HepG2 (cell line): ENCODE results near the gene WDR27. TPM values are rescaled to one million over a fixed set of nuclear protein-coding genes. Genes with fewer than 3 reads are reported as not detected.
A peak's percentile ranks its signal among the peaks of the same experiment; 100 is the strongest.

ENCODE experiments used
- ATAC-seq: fragments of 200-7000 bp; cut with Tn5 transposase; 3 replicates; pipeline ENCODE4 v1.9.1; 2020; ENCODE audit warnings: mild to moderate bottlenecking, moderate library complexity
- BruUV-seq: library from RNA; stranded (reverse); fragments of 400-500 nt; replicated peaks from 2 replicates; lab custom pipeline; 2021; lab: Mats Ljungman, UMichigan
- CTCF ChIA-PET: fragments of 300-600 bp; formaldehyde crosslinking; extraction: SDS; loops from one replicate; lab custom pipeline; 2021; ENCODE audit warnings: low total read pairs, inconsistent platforms, low intra/inter-chr PET ratio; lab: Yijun Ruan, JAX
- POLR2A ChIA-PET: fragments of 350-600 bp; sonication (Branson Sonifier 250); formaldehyde crosslinking; loops from one replicate; lab custom pipeline; 2020; ENCODE audit warnings: antibody characterized with exemption, inconsistent platforms; lab: Yijun Ruan, JAX
- DNase-seq: peaks from one replicate; pipeline ENCODE4 v3.0.0-alpha.2; 2015; ENCODE audit warnings: low spot score
- FAIRE-seq: peaks from 3 replicates; lab custom pipeline; 2011; peaks lifted over from hg19 to GRCh38; lab: Jason Lieb, UNC
- H2AFZ ChIP-seq: one replicate; pipeline ENCODE4 v1.6.1; 2011; ENCODE audit warnings: low read length, inconsistent platforms
- H3K27ac ChIP-seq: fragments of 300-600 bp; 3 replicates; pipeline ENCODE4 v1.8.0; 2011; ENCODE audit warnings: mixed run types, mild to moderate bottlenecking, mixed read lengths, low read length, inconsistent platforms; ENCODE audit not compliant: insufficient read depth; ENCODE audit errors: extremely low read length
- H3K27me3 ChIP-seq, 2 experiments: fragments of 200-600 bp in 1 of 2; 2 replicates in 1 of 2; 3 replicates in 1 of 2; pipeline versions ENCODE4 v1.6.0 to v1.8.0; 2011; ENCODE audit warnings: low read length in 2 of 2, mild to moderate bottlenecking in 2 of 2, moderate library complexity in 2 of 2, inconsistent platforms in 1 of 2; ENCODE audit not compliant: insufficient read depth in 2 of 2, control insufficient read depth in 1 of 2
- H3K36me3 ChIP-seq, 2 experiments: fragments of 200-600 bp in 1 of 2; replicated peaks in 1 of 2; 2 replicates in 1 of 2; 3 replicates in 1 of 2; pipeline versions ENCODE4 v1.5.1 to v1.8.0; 2011; ENCODE audit warnings: low read length in 2 of 2, inconsistent platforms in 1 of 2; ENCODE audit not compliant: insufficient read depth in 2 of 2, control insufficient read depth in 1 of 2
- H3K4me1 ChIP-seq: 2 replicates; pipeline ENCODE4 v1.5.1; 2012; ENCODE audit warnings: low read length, inconsistent platforms; ENCODE audit not compliant: insufficient read depth
- H3K4me2 ChIP-seq: 2 replicates; pipeline ENCODE4 v1.6.0; 2011; ENCODE audit warnings: low read depth, low read length, inconsistent platforms
- H3K4me3 ChIP-seq, 3 experiments: fragments of 200-600 bp in 1 of 3; sonication (generic), shearing (Covaris generic) in 1 of 3; replicated peaks in 1 of 3; 2 replicates each; pipeline ENCODE4 v1.5.1; 2011 to 2016; ENCODE audit warnings: low read length in 3 of 3, inconsistent platforms in 2 of 3, low read depth in 2 of 3, mild to moderate bottlenecking in 2 of 3, control low read depth in 1 of 3, mixed read lengths in 1 of 3; ENCODE audit not compliant: insufficient read depth in 1 of 3
- H3K79me2 ChIP-seq: one replicate; pipeline ENCODE4 v1.6.1; 2011; ENCODE audit warnings: low read length, inconsistent platforms; ENCODE audit not compliant: insufficient read depth
- H3K9ac ChIP-seq: 2 replicates; pipeline ENCODE4 v1.6.0; 2011; ENCODE audit warnings: mild to moderate bottlenecking, low read depth, low read length, inconsistent platforms; ENCODE audit not compliant: insufficient read depth
- H3K9me3 ChIP-seq: 2 replicates; pipeline ENCODE4 v1.5.1; 2012; ENCODE audit warnings: mild to moderate bottlenecking, low read length
- H4K20me1 ChIP-seq: 2 replicates; pipeline ENCODE4 v1.6.0; 2011; ENCODE audit warnings: inconsistent platforms, mild to moderate bottlenecking, low read length, moderate library complexity; ENCODE audit not compliant: insufficient read depth
- ATF1 ChIP-seq: IDR thresholded peaks from 2 replicates; pipeline ENCODE4 v1.6.1; 2016; ENCODE audit warnings: mild to moderate bottlenecking, control low read depth
- HNF4G ChIP-seq, 2 experiments: sonication (generic) in 1 of 2; formaldehyde crosslinking in 1 of 2; IDR thresholded peaks; 2 replicates each; pipeline versions ENCODE4 v1.4.0 to v1.6.1; 2011 to 2020; ENCODE audit warnings: borderline replicate concordance in 2 of 2, low read depth in 2 of 2, mild to moderate bottlenecking in 2 of 2, low read length in 1 of 2, missing genetic modification reagents in 1 of 2, moderate library complexity in 1 of 2
- HNRNPLL ChIP-seq: fragments of 200-400 bp; formaldehyde crosslinking; IDR thresholded peaks from 2 replicates; pipeline ENCODE4 v1.6.1; 2017; ENCODE audit warnings: mild to moderate bottlenecking, low read depth, low read length; ENCODE audit not compliant: poor library complexity, severe bottlenecking
- HNRNPUL1 ChIP-seq: fragments of 200-400 bp; formaldehyde crosslinking; IDR thresholded peaks from 2 replicates; pipeline ENCODE4 v1.6.1; 2017; ENCODE audit warnings: low read depth, mild to moderate bottlenecking, low read length, moderate library complexity
- JDP2 ChIP-seq: sonication (generic); formaldehyde crosslinking; IDR thresholded peaks from 2 replicates; pipeline ENCODE4 v1.8.1; 2022; ENCODE audit warnings: missing genetic modification reagents, borderline replicate concordance
- KAT8 ChIP-seq: IDR thresholded peaks from 2 replicates; pipeline ENCODE4 v1.6.1; 2016; ENCODE audit warnings: missing genetic modification reagents, missing compliant biosample characterization
- NFE2 ChIP-seq: sonication (generic); formaldehyde crosslinking; IDR thresholded peaks from 2 replicates; pipeline ENCODE4 v1.4.0; 2020; ENCODE audit warnings: missing genetic modification reagents
- NFIB ChIP-seq: sonication (generic); formaldehyde crosslinking; IDR thresholded peaks from 2 replicates; pipeline ENCODE4 v1.9.0; 2021; ENCODE audit warnings: missing genetic modification reagents, mild to moderate bottlenecking, borderline replicate concordance
- PHF8 ChIP-seq: sonication (generic); formaldehyde crosslinking; IDR thresholded peaks from 2 replicates; pipeline ENCODE4 v1.5.0; 2020; ENCODE audit warnings: missing genetic modification reagents
- ZNF430 ChIP-seq: sonication (generic); formaldehyde crosslinking; IDR thresholded peaks from 2 replicates; pipeline ENCODE4 v1.9.0; 2021; ENCODE audit warnings: mild to moderate bottlenecking, missing genetic modification reagents
- ZNF615 ChIP-seq: sonication (generic); formaldehyde crosslinking; IDR thresholded peaks from 2 replicates; pipeline ENCODE4 v1.5.0; 2020; ENCODE audit warnings: mild to moderate bottlenecking, missing genetic modification reagents, borderline replicate concordance
- ZNF724P ChIP-seq: sonication (generic); formaldehyde crosslinking; IDR thresholded peaks from 2 replicates; pipeline ENCODE4 v1.8.0; 2022; ENCODE audit warnings: missing genetic modification reagents, borderline replicate concordance
- ZNF879 ChIP-seq: sonication (generic); formaldehyde crosslinking; IDR thresholded peaks from 2 replicates; pipeline ENCODE4 v1.8.1; 2023; ENCODE audit warnings: missing genetic modification reagents
- WGBS: methylation state at CpG from one replicate; pipeline ENCODE4 v1.1.6; 2017; ENCODE audit warnings: low lambda C conversion rate; 5-methylcytosine and 5-hydroxymethylcytosine counted together
- in situ Hi-C: cut with HindIII; loops from 2 replicates; pipeline ENCODE4 v1.10.0; 2017; ENCODE audit warnings: low pct_unique_long_range_greater_than_20kb; ENCODE audit not compliant: extremely low pct_ligation_motif_present
- intact Hi-C: fragments of 100-400 bp; cut with micrococcal nuclease; formaldehyde crosslinking; loops from one replicate; pipeline ENCODE4 v1.10.0; 2022; ENCODE audit not compliant: unreplicated experiment
- polyA plus RNA-seq, 8 experiments: library from polyadenylated mRNA; depleted of rRNA in 3 of 8; stranded (reverse) in 7 of 8; unstranded in 1 of 8; fragments of >200 nt; fragmentation: Illumina TruSeq in 4 of 8; extraction: Trizol in 4 of 8; gene quantifications; 2 replicates each; pipeline versions ENCODE4 v1.2.1 to v1.2.3, GENCODE V29; 2011 to 2016; ENCODE audit warnings: low read depth in 4 of 8, missing spikeins in 1 of 8, mixed read lengths in 1 of 8; ENCODE audit not compliant: insufficient read depth in 1 of 8
- total RNA-seq, 5 experiments: library from RNA; depleted of rRNA; stranded (reverse); fragments of >200 nt; fragmentation: Illumina TruSeq; extraction: Trizol; gene quantifications; 2 replicates each; pipeline ENCODE4 v1.2.3, GENCODE V29; 2016; ENCODE audit warnings: low read depth in 1 of 5
- TF ChIP-seq, protein P1 (sequence below): IDR thresholded peaks from 2 replicates; pipeline ENCODE4 v1.6.1; 2016
- TF ChIP-seq, protein P2 (sequence below): sonication (generic); formaldehyde crosslinking; IDR thresholded peaks from 2 replicates; pipeline ENCODE4 v1.5.1; 2020; ENCODE audit warnings: mild to moderate bottlenecking, missing genetic modification reagents, moderate library complexity

The WDR27 gene
- total and polyA plus RNA-seq, 2 of the 13 experiments (the other 11 are each of a cell fraction or from before 2014, with no cell fraction given): 34.1 to 80.3 TPM

DNA sequence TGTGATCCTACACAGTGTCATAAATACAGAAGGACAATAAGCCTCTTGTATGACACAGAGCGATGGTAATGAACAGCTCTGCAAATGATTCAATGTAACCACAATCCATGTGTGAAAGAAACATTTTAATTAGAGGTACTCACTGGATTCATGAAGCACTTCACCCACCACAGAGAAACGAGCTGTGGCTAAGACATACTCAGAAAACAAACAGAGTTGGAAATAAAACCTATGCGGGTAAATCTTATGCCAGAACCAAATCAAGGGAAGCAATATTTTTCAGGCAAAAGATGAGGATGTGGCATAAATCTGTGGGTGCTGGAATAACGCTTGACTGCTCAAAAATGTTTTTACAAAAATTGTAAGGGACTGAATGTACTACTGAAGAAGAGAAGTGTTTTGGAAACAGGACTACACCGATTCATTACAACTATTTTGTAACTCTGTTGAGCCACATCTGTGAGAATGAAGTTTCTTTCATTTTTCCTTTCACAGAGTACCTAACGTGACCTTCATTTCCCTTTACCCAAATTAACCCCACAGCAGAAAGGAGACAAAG is 112.1 kb downstream of the WDR27 start (continued):
- no peak for TF ChIP-seq HNF4G (IDR thresholded peaks at IDR 0.05; ENCODE audit: borderline replicate concordance, low read depth, low read length)
- no peak for TF ChIP-seq HNF4G (CRISPR knock-in tag; IDR thresholded peaks at IDR 0.05; ENCODE audit: borderline replicate concordance, low read depth)
- TF ChIP-seq, all 625 proteins: peak for 0

DNA sequence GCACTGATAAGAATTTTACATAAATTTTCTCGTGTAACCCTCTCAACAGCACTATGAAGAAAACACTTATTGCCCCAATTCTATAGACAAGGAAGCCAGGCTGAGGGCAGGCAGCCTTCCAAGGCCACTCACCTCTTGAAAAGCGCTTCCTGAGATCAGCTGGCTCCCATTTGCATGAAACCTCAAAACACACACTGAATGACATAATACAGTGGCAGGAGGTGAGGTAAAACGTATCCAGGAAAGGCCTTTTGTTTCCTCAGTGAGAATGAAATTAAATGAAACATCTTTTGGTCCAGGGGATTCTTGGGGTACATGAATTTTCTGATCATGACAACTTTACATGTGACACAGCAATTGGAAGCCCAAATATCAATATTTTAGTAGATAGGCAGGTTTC is 112.5 kb downstream of the WDR27 start:
- H3K4me2 ChIP-seq: no peak overlapping the region
- in situ Hi-C loops: no loop called here
- intact Hi-C loops: no loop called here
- FAIRE-seq (peak; percentile 12), DNase-seq (no peak), ATAC-seq (no peak)
- no peak overlapping the region for H3K9ac ChIP-seq
- peaks cover 0 to 1% of the 10 kb centered on the region in 2 experiments; a peak in 2 of 5 replicates for H3K36me3 ChIP-seq
- TF ChIP-seq JDP2 (CRISPR knock-in tag) (no peak), ZNF724P (CRISPR knock-in tag) (no peak), ZNF430 (CRISPR knock-in tag) (no peak), NFE2 (CRISPR knock-in tag) (no peak), PHF8 (CRISPR knock-in tag) (no peak), NFIB (CRISPR knock-in tag) (no peak), ZNF879 (CRISPR knock-in tag) (no peak), HNRNPUL1 (no peak), ATF1 (CRISPR knock-in tag) (no peak), KAT8 (no peak), ZNF615 (CRISPR knock-in tag) (no peak), HNRNPLL (no peak)
- TF ChIP-seq, protein P1, sequence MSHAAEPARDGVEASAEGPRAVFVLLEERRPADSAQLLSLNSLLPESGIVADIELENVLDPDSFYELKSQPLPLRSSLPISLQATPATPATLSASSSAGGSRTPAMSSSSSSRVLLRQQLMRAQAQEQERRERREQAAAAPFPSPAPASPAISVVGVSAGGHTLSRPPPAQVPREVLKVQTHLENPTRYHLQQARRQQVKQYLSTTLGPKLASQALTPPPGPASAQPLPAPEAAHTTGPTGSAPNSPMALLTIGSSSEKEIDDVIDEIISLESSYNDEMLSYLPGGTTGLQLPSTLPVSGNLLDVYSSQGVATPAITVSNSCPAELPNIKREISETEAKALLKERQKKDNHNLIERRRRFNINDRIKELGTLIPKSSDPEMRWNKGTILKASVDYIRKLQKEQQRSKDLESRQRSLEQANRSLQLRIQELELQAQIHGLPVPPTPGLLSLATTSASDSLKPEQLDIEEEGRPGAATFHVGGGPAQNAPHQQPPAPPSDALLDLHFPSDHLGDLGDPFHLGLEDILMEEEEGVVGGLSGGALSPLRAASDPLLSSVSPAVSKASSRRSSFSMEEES (CRISPR knock-in tag): no peak
- TF ChIP-seq, protein P2, sequence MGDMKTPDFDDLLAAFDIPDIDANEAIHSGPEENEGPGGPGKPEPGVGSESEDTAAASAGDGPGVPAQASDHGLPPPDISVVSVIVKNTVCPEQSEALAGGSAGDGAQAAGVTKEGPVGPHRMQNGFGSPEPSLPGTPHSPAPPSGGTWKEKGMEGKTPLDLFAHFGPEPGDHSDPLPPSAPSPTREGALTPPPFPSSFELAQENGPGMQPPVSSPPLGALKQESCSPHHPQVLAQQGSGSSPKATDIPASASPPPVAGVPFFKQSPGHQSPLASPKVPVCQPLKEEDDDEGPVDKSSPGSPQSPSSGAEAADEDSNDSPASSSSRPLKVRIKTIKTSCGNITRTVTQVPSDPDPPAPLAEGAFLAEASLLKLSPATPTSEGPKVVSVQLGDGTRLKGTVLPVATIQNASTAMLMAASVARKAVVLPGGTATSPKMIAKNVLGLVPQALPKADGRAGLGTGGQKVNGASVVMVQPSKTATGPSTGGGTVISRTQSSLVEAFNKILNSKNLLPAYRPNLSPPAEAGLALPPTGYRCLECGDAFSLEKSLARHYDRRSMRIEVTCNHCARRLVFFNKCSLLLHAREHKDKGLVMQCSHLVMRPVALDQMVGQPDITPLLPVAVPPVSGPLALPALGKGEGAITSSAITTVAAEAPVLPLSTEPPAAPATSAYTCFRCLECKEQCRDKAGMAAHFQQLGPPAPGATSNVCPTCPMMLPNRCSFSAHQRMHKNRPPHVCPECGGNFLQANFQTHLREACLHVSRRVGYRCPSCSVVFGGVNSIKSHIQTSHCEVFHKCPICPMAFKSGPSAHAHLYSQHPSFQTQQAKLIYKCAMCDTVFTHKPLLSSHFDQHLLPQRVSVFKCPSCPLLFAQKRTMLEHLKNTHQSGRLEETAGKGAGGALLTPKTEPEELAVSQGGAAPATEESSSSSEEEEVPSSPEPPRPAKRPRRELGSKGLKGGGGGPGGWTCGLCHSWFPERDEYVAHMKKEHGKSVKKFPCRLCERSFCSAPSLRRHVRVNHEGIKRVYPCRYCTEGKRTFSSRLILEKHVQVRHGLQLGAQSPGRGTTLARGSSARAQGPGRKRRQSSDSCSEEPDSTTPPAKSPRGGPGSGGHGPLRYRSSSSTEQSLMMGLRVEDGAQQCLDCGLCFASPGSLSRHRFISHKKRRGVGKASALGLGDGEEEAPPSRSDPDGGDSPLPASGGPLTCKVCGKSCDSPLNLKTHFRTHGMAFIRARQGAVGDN (CRISPR knock-in tag): no peak
- H4K20me1 ChIP-seq: no peaks in the 10 kb centered on the region
- H2AFZ ChIP-seq: no peak overlapping the region
- no peaks in the 10 kb centered on the region for H3K9me3 ChIP-seq
- CTCF ChIA-PET: no interaction called here
- no peaks in the 10 kb centered on the region for H3K4me1 ChIP-seq
- WGBS: 76% methylated on average over 3 of the region's 3 CpGs
- BruUV-seq: no TSS peak
- no peaks in the 10 kb centered on the region for H3K27me3 ChIP-seq
- H3K79me2 ChIP-seq: no peaks in the 10 kb centered on the region
- no peak overlapping the region for H3K4me3 ChIP-seq
- POLR2A ChIA-PET: no interaction called here
- H3K27ac ChIP-seq: no peak overlapping the region
